ENCODE results near the gene SPIB. TPM values are rescaled to one million over a fixed set of nuclear protein-coding genes. Genes with fewer than 3 reads are reported as not detected.
"Not testable (repeated sequence)": the region's sequence is repeated elsewhere in the genome, so short reads cannot be mapped to it uniquely, and the experiment has no call there.

SPIB gene
- total and polyA plus RNA-seq, 8 donors = 0.19 to 53.3 (median 0.57) TPM; not detected in 2

DNA sequence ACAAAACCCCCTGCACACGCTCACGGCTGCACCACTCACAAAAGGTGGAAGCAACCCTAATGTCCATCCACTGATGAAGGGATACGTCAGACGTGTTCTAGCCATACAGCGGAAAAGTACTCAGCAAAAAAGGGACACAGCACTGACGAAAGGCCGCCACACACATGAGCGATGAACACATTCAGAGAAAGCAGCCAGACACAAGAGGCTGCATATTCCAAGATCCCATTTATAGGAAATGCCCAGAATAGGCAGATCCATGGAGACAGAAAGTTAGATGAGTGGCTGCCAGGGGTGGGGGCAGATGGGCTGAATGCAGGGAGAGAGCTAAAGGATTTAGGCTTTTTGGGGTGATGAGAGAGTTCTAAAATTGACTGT is 30.9 kb upstream of the SPIB start:
- no peak overlapping the region for H3K27ac ChIP-seq
- peaks cover 7 to 25% (median 21%) of the 10 kb centered on the region in 4 donors for H3K4me1 ChIP-seq
- no peak for DNase-seq
- no peaks in the 10 kb centered on the region for H3K27me3 ChIP-seq
- WGBS, 5 donors = 89 to 98% (median 95%) methylated on average over 8 of the region's 8 CpGs
- no peak for TF ChIP-seq EP300 (IDR thresholded peaks at IDR 0.05)
- TF ChIP-seq, protein P1, sequence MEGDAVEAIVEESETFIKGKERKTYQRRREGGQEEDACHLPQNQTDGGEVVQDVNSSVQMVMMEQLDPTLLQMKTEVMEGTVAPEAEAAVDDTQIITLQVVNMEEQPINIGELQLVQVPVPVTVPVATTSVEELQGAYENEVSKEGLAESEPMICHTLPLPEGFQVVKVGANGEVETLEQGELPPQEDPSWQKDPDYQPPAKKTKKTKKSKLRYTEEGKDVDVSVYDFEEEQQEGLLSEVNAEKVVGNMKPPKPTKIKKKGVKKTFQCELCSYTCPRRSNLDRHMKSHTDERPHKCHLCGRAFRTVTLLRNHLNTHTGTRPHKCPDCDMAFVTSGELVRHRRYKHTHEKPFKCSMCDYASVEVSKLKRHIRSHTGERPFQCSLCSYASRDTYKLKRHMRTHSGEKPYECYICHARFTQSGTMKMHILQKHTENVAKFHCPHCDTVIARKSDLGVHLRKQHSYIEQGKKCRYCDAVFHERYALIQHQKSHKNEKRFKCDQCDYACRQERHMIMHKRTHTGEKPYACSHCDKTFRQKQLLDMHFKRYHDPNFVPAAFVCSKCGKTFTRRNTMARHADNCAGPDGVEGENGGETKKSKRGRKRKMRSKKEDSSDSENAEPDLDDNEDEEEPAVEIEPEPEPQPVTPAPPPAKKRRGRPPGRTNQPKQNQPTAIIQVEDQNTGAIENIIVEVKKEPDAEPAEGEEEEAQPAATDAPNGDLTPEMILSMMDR (IDR thresholded peaks at IDR 0.05) = no peak
- no peak for TF ChIP-seq POLR2AphosphoS5 (IDR thresholded peaks at IDR 0.05)
- TF ChIP-seq POLR2A (IDR thresholded peaks at IDR 0.05) = no peak
- no peak overlapping the region for H3K4me3 ChIP-seq
- intact Hi-C loops (cut with DNase I; ENCODE audit: low total_unique reads) = no loop called here
- H3K9me3 ChIP-seq = no peaks in the 10 kb centered on the region
- peaks cover 0 to 27% (median 9%) of the 10 kb centered on the region in 4 donors for H3K36me3 ChIP-seq

DNA sequence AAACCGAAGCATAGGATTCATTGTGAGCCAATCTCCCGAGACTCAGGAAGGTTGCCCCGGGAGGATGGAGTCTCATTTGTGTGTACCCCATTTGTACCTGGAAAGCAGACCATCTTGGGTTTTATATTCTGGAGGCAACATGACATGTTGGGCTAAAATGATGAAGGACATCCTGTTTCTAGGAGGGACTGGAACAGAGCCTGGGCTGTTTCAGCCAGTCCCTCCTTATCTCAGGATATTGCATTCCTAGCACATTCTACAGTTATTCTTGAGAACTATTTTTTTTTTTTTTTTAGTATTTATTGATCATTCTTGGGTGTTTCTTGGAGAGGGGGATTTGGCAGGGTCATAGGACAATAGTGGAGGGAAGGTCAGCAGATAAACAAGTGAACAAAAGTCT is 28.4 kb upstream of the SPIB start:
- H3K9me3 ChIP-seq; DNase-seq; H3K4me3 ChIP-seq; H3K27ac ChIP-seq; H3K27me3 ChIP-seq; H3K4me1 ChIP-seq; intact Hi-C loops (cut with DNase I; ENCODE audit: low total_unique reads): not testable (repeated sequence)
- WGBS, 5 donors = 96 to 98% (median 97%) methylated on average over 3 of the region's 3 CpGs
- H3K36me3 ChIP-seq = peaks cover 0 to 26% (median 8%) of the 10 kb centered on the region in 4 donors

DNA sequence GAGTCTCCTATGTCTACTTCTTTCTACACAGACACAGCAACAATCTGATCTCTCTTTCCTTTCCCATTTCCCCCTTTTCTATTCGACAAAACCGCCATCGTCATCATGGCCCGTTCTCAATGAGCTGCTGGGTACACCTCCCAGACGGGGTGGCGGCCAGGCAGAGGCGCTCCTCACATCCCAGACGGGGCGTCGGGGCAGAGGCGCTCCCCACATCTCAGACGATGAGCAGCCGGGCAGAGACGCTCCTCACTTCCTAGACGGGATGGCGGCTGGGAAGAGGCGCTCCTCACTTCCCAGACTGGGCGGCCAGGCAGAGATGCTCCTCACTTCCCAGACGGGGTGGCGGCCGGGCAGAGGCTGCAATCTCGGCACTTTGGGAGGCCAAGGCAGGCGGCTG is 27.8 kb upstream of the SPIB start:
- WGBS, 5 donors = 95 to 98% (median 97%) methylated on average over 14 to 22 of the region's 23 CpGs
- intact Hi-C loops (cut with DNase I; ENCODE audit: low total_unique reads); H3K9me3 ChIP-seq; DNase-seq; H3K4me1 ChIP-seq; H3K27ac ChIP-seq; H3K4me3 ChIP-seq; H3K27me3 ChIP-seq: not testable (repeated sequence)
- H3K36me3 ChIP-seq = peaks cover 0 to 26% (median 8%) of the 10 kb centered on the region in 4 donors

DNA sequence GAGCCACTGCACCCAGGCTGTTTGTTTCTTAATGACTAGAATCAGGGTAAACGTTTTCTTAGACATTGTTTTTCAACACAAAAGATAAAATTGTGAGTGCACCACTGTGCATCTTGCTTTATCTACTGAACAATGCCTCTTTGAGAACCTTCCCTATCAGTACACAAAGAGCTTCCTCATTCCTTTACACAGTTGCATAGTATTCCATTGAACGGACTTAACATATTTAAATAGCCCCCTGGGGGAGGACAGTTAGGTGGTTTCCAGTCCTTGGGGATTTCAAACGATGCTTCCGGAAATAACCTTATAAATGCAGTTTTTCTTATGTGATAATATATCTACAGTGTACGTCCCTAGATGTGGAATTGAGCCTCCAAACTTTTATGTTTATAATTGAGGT is 26.0 kb upstream of the SPIB start:
- intact Hi-C loops (cut with DNase I; ENCODE audit: low total_unique reads) = no loop called here
- H3K9me3 ChIP-seq = no peaks in the 10 kb centered on the region
- H3K27me3 ChIP-seq = no peaks in the 10 kb centered on the region
- H3K36me3 ChIP-seq = peaks cover 0 to 17% (median 2%) of the 10 kb centered on the region in 4 donors
- WGBS, 5 donors = 90 to 97% (median 93%) methylated on average over 5 of the region's 5 CpGs
- H3K4me3 ChIP-seq = no peak overlapping the region
- no peak for DNase-seq
- no peaks in the 10 kb centered on the region for H3K4me1 ChIP-seq
- H3K27ac ChIP-seq = no peak overlapping the region
- no peak for TF ChIP-seq POLR2A (IDR thresholded peaks at IDR 0.05)
- TF ChIP-seq, protein P1 (IDR thresholded peaks at IDR 0.05) = no peak
- no peak for TF ChIP-seq EP300 (IDR thresholded peaks at IDR 0.05)
- no peak for TF ChIP-seq POLR2AphosphoS5 (IDR thresholded peaks at IDR 0.05)

DNA sequence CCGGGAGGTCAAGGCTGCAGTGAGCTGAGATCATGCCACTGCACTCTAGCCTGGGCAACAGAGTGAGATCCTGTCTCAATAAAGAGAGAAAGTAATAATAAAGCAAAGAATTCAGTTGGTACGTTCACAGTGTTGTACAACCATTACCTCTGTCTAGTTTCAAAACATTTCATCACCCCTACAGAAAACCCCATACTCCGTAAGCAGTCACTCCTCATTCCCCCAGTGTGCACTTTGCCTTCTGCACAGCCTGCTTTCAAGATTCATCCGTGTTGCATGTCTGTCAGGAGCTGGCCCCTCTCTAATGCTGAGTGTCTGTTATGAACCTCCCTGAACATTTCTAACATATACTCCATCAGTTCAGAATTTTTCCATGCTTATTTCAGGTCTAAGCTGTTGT is 25.1 kb upstream of the SPIB start:
- Histone ChIP-seq H3K27me3 (no peaks in the 10 kb centered on the region), H3K9me3 (no peaks in the 10 kb centered on the region), H3K27ac (no peak overlapping the region), H3K4me3 (no peak overlapping the region), H3K4me1 (no peaks in the 10 kb centered on the region), H3K36me3 (peaks cover 0 to 13% (median under 1%) of the 10 kb centered on the region in 4 donors)
- TF ChIP-seq POLR2A (IDR thresholded peaks at IDR 0.05) = no peak
- TF ChIP-seq POLR2AphosphoS5 (IDR thresholded peaks at IDR 0.05) = no peak
- TF ChIP-seq EP300 (IDR thresholded peaks at IDR 0.05) = no peak
- TF ChIP-seq, protein P1 (IDR thresholded peaks at IDR 0.05) = no peak
- intact Hi-C loops (cut with DNase I; ENCODE audit: low total_unique reads) = no loop called here
- 84 to 96% (median 92%) methylated on average over 4 of the region's 4 CpGs for WGBS, 5 donors
- DNase-seq = no peak
